HepG2 (cell line): ENCODE results near the gene OVCA2.

ENCODE experiments used
- NR2F6 ChIP-seq, 2 experiments: IDR thresholded peaks; 2 replicates each; pipeline ENCODE4 v1.6.1; 2016; ENCODE audit warnings: antibody characterized with exemption in 1 of 2, mild to moderate bottlenecking in 1 of 2
- NR3C1 ChIP-seq: sonication (generic); formaldehyde crosslinking; IDR thresholded peaks from 2 replicates; pipeline ENCODE4 v1.4.0; 2020; ENCODE audit warnings: missing genetic modification reagents
- SOX13 ChIP-seq, 3 experiments: fragments of 450-650 bp in 1 of 3; sonication (generic) in 1 of 3; formaldehyde crosslinking in 1 of 3; IDR thresholded peaks in 2 of 3; conservative IDR thresholded peaks in 1 of 3; 2 replicates each; pipeline versions ENCODE4 v1.5.0 to v1.6.1; 2016 to 2020; ENCODE audit warnings: antibody characterized with exemption in 1 of 3, mild to moderate bottlenecking in 1 of 3, missing compliant biosample characterization in 1 of 3, missing genetic modification reagents in 1 of 3, moderate library complexity in 1 of 3
- SRF ChIP-seq: IDR thresholded peaks from 2 replicates; pipeline ENCODE4 v1.6.1; 2011; ENCODE audit warnings: mild to moderate bottlenecking, low read depth, low read length, moderate library complexity
- ZBTB7B ChIP-seq: sonication (generic); formaldehyde crosslinking; IDR thresholded peaks from 2 replicates; pipeline ENCODE4 v1.4.0; 2020; ENCODE audit warnings: missing genetic modification reagents
- ZNF121 ChIP-seq: sonication (generic); formaldehyde crosslinking; IDR thresholded peaks from 2 replicates; pipeline ENCODE4 v1.5.0; 2020; ENCODE audit warnings: mild to moderate bottlenecking, missing genetic modification reagents

DNA sequence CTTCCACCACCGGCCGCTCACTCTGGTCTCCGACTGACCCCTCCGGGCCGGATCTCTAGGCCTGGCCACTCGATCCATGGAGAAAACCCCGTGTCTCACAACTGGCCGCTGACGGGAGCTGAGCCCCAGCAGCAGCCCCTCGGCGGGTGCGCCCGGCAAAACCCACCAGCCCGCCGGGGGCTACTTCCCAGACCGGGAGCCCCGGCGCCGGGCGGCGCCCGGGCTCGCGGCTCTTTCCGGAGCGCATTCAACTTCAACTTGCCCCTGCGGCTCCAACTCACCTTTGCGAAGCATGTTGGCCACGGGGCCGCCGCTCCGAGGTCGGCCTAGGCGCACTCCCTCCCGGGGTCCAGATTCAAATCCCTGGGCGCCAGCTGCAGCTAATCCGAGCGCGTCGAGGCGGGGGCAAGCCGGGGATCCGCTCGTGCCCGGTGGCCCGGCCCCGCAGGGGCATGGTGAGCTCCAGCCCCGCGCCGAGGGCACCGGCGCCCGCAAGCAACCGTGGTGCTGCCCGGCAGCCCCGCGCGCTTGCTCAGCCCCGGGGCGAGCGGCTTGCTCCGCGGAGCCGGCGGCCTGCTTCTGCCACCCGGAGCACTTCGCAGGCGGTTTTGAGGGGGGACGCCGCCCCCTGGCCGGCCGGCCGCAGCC lies 17.1 kb upstream of the OVCA2 start:
- TF ChIP-seq ZNF121 (no peak), NR3C1 (CRISPR knock-in tag) (no peak), NR2F6 (IDR thresholded peaks at IDR 0.05) (no peak), NR2F6 (CRISPR knock-in tag; IDR thresholded peaks at IDR 0.05) (no peak), SOX13 (IDR thresholded peaks at IDR 0.05) (no peak), SOX13 (CRISPR knock-in tag; conservative IDR thresholded peaks at IDR 0.05 in 1 of 2, IDR thresholded peaks at IDR 0.05 in 1 of 2) (no peak), SRF (no peak), ZBTB7B (CRISPR knock-in tag) (no peak)
